Cardiac fibroblast (primary cell): ENCODE results near the gene CEP70.
"Not testable (repeated sequence)": the region's sequence is repeated elsewhere in the genome, so short reads cannot be mapped to it uniquely, and the experiment has no call there.

ENCODE experiments used
- DNase-seq, 2 donors: peaks; one replicate each; pipeline versions ENCODE4 v3.0.0 to v3.0.0-alpha.2; 2010; ENCODE audit warnings: low read depth in 2 of 2
- H3K4me3 ChIP-seq, 2 donors: replicated peaks in 1 of 2; 1 replicate in 1 of 2; 2 replicates in 1 of 2; pipeline ENCODE4 v1.5.1; 2011; ENCODE audit warnings: low read depth in 2 of 2, low read length in 2 of 2, mild to moderate bottlenecking in 2 of 2, moderate library complexity in 1 of 2
- TF ChIP-seq, protein P1 (sequence below): IDR thresholded peaks from one replicate; pipeline ENCODE4 v1.5.1; 2011; ENCODE audit warnings: low read depth, mild to moderate bottlenecking, low read length, inconsistent platforms

The CEP70 gene

DNA sequence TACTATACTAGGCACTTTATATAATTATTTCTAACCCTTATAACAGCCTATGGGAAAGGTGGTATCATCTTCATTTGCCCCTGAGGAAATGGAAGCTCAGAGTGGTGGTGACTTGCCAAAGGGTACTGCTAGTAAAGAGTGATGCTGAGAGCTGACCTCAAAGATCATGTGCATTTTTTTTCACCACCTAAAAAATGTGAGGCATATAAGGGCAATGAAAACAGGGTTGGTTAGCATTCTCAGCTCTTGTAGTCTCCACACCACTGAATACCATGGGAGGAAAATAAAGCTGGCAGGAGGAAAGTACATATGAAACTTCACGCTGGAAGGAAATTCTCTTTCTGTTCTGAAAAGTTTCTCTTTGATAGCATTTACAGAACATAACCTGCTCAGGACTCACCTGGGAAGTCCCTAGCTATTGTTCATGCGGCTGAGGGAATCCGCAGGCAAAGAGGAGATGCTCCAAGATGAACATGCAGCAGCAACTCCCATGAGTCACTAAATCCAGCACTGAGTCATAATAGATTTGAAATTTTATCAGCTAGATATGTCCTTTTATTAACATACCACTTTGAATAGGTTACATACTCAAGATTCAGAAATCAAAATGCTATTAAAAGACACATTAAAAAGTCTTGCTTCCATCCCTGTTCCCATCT lies 31.8 kb upstream of the CEP70 start:
- peak; percentile 8 to 45 for DNase-seq
- TF ChIP-seq, protein P1, sequence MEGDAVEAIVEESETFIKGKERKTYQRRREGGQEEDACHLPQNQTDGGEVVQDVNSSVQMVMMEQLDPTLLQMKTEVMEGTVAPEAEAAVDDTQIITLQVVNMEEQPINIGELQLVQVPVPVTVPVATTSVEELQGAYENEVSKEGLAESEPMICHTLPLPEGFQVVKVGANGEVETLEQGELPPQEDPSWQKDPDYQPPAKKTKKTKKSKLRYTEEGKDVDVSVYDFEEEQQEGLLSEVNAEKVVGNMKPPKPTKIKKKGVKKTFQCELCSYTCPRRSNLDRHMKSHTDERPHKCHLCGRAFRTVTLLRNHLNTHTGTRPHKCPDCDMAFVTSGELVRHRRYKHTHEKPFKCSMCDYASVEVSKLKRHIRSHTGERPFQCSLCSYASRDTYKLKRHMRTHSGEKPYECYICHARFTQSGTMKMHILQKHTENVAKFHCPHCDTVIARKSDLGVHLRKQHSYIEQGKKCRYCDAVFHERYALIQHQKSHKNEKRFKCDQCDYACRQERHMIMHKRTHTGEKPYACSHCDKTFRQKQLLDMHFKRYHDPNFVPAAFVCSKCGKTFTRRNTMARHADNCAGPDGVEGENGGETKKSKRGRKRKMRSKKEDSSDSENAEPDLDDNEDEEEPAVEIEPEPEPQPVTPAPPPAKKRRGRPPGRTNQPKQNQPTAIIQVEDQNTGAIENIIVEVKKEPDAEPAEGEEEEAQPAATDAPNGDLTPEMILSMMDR: no peak
- H3K4me3 ChIP-seq: no peak overlapping the region

DNA sequence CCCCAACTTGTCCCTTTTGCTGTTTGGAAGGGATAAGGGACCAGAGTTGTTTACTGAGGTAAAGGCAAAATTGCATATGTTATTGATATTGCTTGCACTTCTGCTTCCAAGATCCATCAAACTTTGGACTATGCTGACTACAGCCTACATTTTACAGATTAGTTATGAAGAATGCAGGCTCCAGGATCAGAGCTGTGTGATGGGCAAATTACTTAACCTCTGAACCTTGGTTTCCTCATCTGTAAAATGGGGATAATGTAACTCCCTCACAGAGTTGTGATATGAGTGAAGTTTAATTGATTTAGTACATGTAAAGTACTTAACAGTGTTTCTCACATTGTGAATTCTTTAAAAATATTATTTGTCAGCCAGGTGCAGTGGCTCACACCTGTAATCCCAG lies 30.5 kb upstream of the CEP70 start:
- DNase-seq: no peak
- TF ChIP-seq, protein P1: no peak
- H3K4me3 ChIP-seq: no peak overlapping the region

DNA sequence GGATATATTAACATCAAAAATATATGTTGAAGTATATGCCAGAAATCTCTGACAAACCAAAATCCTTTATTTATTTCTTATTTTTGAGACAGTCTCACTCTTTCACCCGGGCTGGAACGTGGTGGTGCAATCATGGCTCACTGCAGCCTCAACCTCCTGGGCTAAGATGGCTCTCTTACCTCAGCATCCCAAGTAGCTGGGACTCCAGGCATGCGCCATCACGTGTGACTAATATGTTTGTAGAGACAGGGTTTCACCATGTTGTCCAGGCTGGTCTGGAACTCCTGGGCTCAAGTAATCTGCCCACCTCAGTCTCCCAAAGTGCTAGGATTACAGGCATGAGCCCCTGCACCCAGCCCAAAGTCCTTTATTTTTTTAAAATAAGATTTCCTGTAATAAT lies 26.4 kb upstream of the CEP70 start:
- TF ChIP-seq, protein P1: no peak
- H3K4me3 ChIP-seq: no peak overlapping the region
- peak in 1 of 2 donors; percentile 24 for DNase-seq

DNA sequence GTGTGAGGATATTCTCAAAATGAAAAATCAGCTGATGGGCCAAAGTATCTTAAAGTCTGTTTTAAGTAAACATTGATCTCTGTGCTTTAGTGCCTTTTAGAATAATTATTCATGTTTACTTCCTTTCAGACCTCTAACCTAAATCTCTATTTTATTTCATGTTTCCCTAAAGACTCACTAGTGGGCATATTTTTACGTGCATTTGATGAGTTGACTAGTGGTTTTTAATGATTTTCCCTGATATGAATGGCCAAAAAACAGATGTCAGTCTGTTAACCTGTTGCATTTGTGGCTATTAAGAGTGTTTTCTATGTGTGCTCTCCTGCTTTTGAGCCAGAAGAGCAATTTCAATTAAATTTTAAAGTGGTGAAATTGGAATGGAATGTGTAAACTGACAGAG lies 21.4 kb upstream of the CEP70 start:
- DNase-seq: no peak
- H3K4me3 ChIP-seq: no peak overlapping the region
- TF ChIP-seq, protein P1: no peak

DNA sequence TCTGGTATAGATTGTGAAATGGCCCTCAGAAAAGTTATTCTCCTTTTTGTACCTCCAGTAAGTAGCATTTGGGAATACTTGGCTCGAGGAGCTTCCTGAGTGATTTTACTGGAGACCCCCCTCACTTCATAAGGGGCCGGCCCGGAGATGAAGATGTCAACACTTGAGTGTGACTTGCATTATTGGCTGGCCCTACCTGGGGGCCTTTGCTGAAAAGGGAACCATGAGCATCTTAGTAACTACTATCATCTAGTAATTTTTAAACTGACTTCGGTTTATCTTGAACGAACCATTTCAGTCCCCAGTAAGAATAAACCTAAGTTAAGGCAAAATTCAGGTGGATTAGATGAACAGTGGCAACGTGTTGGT lies 15.8 kb upstream of the CEP70 start:
- TF ChIP-seq, protein P1: no peak
- H3K4me3 ChIP-seq: peak overlapping the region in 1 of 2 donors; percentile 63
- no peak for DNase-seq

DNA sequence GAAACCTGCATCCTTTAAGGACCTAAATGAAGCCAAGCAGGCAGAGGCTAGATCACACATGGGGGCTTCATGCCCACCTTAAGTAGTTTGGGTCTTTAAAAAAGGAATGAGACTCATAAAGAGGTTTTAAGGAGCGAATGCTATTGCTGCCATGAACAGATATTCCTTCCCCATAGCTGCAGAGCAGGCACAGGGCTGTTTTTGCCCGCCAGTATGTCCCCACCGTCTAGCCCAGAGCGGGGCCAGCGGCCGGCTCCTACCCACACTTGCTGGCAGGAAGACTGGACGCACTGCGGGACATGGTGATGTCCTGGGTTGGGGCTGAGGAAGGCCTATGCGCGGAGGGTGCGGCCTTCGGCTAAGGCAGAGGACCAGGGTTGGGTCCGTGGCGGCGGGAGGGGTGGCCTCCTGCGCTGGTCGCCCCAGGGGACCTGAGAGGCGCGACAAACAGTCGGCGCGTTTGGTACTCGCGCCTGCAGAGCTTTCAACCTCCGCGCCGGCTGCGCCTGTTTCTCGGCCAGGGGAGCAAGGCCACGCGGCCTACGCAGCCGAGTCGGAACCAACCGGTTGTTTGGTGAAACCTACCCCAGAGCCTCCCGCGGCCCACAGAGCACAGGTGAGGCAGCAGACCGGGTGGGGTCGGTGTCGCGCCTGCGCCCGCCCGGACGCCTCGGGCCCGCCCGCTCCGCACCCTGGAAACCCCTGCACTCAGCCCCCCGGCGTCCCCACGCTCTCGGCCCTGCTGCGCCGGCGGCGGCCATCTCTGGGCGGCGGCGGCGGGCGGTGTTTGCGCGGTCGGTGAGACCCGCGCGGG lies 14.5 kb upstream of the CEP70 start, which contains the start of gene FAIM:
Gene FAIM (plus strand): TSS at position 450 of the 814 bp plus-strand sequence. CDS start 10,956 bp downstream, outside the sequence.
- TF ChIP-seq, protein P1: no peak
- DNase-seq: peak; percentile 75 to 76
- H3K4me3 ChIP-seq: peak within 1 kb of the TSS; percentile 57 to 63

DNA sequence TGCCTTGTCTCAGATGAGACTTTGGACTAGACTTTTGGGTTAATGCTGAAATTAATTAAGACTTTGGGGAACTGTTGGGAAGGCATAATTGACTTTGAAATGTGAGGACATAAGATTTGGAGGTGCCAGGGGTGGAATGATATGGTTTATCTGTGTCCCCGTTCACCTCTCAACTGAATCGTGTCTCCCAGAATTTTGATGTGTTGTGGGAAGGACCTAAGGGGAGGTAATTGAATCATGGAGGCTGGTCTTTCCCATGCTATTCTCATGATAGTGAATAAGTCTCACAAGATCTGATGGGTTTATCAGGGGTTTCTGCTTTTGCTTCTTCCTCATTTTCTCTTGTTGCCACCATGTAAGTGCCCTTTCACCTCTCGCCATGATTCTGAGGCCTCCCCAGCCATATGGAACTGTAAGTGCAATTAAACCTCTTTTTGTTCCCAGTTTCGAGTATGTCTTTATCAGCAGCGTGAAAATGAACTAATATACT lies 10.1 kb upstream of the CEP70 start:
- not testable (repeated sequence) for H3K4me3 ChIP-seq, DNase-seq

DNA sequence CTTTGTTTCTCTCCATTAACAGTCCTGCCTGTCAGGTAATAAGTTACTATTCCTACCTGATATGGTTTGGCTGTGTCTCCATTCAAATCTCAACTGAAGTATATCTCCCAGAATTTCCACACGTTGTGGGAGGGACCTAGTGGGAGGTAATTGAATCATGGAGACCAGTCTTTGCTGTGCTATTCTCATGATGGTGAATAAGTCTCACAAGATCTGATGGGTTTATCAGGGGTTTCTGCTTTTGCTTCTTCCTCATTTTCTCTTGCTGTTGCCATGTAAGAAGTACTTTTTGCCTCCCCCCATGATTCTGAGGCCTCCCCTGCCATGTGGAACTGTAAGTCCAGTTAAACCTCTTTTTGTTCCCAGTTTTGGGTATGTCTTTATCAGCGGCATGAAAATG lies 7.6 kb upstream of the CEP70 start:
- not testable (repeated sequence) for DNase-seq, H3K4me3 ChIP-seq
